ENCODE results near the gene CTTNBP2. TPM values are rescaled to one million over a fixed set of nuclear protein-coding genes. Genes with fewer than 3 reads are reported as not detected.

Gene CTTNBP2
- total RNA-seq, 4 donors from 2014 or later = 3.1 to 31.4 (median 4.8) TPM

DNA sequence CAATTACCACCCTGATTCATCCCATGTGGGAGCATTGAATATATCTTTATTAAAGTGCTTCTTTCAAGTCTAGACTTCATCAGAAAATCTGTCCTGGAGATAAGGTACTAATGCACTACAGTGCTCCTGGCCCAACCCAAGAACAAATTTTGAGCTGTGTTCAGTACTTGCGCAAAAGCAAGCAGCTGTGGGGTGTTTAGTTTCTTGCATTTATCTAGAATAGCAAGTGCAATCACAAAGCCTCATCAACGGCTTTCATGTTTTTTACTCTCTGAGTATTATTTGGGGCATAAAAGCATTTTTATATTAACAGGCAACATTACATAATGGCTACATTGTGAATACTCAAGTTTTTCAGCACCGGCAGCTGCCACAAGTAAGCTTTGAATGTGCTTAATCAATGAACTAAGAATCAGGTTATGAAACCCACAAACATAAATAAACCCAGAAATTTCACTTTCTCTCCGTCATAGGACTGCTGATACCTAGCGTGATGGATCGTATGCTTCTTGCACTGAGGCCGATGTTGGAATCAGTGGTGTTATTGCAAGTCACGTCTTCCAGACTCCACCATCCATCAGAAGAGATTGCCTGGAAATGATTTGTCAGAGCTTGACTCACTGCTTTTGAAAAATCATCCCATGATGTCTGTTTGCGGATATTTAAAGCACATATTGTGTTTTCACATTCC lies 113.1 kb downstream of the CTTNBP2 start:
- no peaks in the 10 kb centered on the region for H3K4me1 ChIP-seq
- TF ChIP-seq, protein P1, sequence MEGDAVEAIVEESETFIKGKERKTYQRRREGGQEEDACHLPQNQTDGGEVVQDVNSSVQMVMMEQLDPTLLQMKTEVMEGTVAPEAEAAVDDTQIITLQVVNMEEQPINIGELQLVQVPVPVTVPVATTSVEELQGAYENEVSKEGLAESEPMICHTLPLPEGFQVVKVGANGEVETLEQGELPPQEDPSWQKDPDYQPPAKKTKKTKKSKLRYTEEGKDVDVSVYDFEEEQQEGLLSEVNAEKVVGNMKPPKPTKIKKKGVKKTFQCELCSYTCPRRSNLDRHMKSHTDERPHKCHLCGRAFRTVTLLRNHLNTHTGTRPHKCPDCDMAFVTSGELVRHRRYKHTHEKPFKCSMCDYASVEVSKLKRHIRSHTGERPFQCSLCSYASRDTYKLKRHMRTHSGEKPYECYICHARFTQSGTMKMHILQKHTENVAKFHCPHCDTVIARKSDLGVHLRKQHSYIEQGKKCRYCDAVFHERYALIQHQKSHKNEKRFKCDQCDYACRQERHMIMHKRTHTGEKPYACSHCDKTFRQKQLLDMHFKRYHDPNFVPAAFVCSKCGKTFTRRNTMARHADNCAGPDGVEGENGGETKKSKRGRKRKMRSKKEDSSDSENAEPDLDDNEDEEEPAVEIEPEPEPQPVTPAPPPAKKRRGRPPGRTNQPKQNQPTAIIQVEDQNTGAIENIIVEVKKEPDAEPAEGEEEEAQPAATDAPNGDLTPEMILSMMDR (IDR thresholded peaks at IDR 0.05) = no peak
- TF ChIP-seq POLR2A (IDR thresholded peaks at IDR 0.05) = no peak
- H3K9me3 ChIP-seq = no peaks in the 10 kb centered on the region
- no peak overlapping the region for H3K4me3 ChIP-seq
- H3K36me3 ChIP-seq = no peaks in the 10 kb centered on the region
- no peak overlapping the region for H3K27ac ChIP-seq
- H3K27me3 ChIP-seq = no peaks in the 10 kb centered on the region
- no peak for DNase-seq

- H3K27ac ChIP-seq = no peak overlapping the region
- H3K36me3 ChIP-seq = no peaks in the 10 kb centered on the region
- H3K4me3 ChIP-seq = no peak overlapping the region
- DNase-seq = no peak
- no peaks in the 10 kb centered on the region for H3K27me3 ChIP-seq
- H3K4me1 ChIP-seq = no peaks in the 10 kb centered on the region
- no peaks in the 10 kb centered on the region for H3K9me3 ChIP-seq
- TF ChIP-seq, protein P1 (IDR thresholded peaks at IDR 0.05) = no peak
- no peak for TF ChIP-seq POLR2A (IDR thresholded peaks at IDR 0.05)
These were observed 115.8 kb downstream of the CTTNBP2 start for GRCh38 chr7:117757440-117757839.

GRCh38 chr7:117756586-117757085 lies 116.6 kb downstream of the CTTNBP2 start:
- no peak overlapping the region for H3K27ac ChIP-seq
- no peaks in the 10 kb centered on the region for H3K27me3 ChIP-seq
- H3K4me3 ChIP-seq = no peak overlapping the region
- no peaks in the 10 kb centered on the region for H3K4me1 ChIP-seq
- DNase-seq = no peak
- H3K36me3 ChIP-seq = no peaks in the 10 kb centered on the region
- TF ChIP-seq, protein P1 (IDR thresholded peaks at IDR 0.05) = no peak
- TF ChIP-seq POLR2A (IDR thresholded peaks at IDR 0.05) = no peak
- H3K9me3 ChIP-seq = no peaks in the 10 kb centered on the region

- Histone ChIP-seq H3K9me3 (no peaks in the 10 kb centered on the region), H3K27me3 (no peaks in the 10 kb centered on the region), H3K27ac (no peak overlapping the region), H3K4me1 (no peaks in the 10 kb centered on the region), H3K36me3 (no peaks in the 10 kb centered on the region), H3K4me3 (no peak overlapping the region)
- no peak for DNase-seq
- TF ChIP-seq, protein P1 (IDR thresholded peaks at IDR 0.05) = no peak
- no peak for TF ChIP-seq POLR2A (IDR thresholded peaks at IDR 0.05)
These were observed 118.1 kb downstream of the CTTNBP2 start for GRCh38 chr7:117755136-117755535.

DNA sequence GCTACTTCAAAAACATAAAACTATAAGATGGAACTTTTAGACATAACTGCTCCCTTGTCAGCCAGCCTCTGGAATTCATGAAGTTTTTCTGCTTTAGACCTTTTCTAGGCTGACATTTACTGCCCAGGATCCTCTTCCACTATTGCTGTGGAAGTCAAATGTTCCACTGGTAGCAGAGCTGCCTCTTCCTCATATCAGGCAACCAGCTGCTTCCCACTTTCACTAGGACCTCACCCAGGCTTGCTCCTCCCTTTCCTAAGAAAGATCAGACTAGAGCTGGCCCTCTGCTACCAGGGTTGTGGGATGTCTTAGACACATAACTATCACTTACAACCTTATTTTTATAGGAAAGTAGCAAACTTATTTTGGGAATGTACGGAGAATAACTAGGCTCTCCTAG lies 121.5 kb downstream of the CTTNBP2 start:
- H3K4me1 ChIP-seq = no peaks in the 10 kb centered on the region
- DNase-seq = no peak

More for the DNA sequence above, 121.5 kb downstream of the CTTNBP2 start:
- TF ChIP-seq, protein P1 (IDR thresholded peaks at IDR 0.05) = no peak
- TF ChIP-seq POLR2A (IDR thresholded peaks at IDR 0.05) = no peak
- H3K36me3 ChIP-seq = no peaks in the 10 kb centered on the region
- H3K9me3 ChIP-seq = no peaks in the 10 kb centered on the region
- no peaks in the 10 kb centered on the region for H3K27me3 ChIP-seq
- H3K27ac ChIP-seq = no peak overlapping the region
- no peak overlapping the region for H3K4me3 ChIP-seq
